ENCODE results near the gene LUZP2. TPM values are rescaled to one million over a fixed set of nuclear protein-coding genes. Genes with fewer than 3 reads are reported as not detected.

Gene LUZP2
- total RNA-seq, 1 experiment from 2014 or later: not detected

- H3K4me1 ChIP-seq (replicated peaks): no peaks in the 10 kb centered on the region
- H3K27ac ChIP-seq: no peak overlapping the region
- H3K36me3 ChIP-seq: no peaks in the 10 kb centered on the region
- no peak for DNase-seq (ENCODE audit: low read depth in 1 of 2, low spot score in 2 of 2)
- H3K9me3 ChIP-seq (replicated peaks): no peaks in the 10 kb centered on the region
- no peak overlapping the region for H3K4me3 ChIP-seq
- no peaks in the 10 kb centered on the region for H3K27me3 ChIP-seq (replicated peaks)
Measured at GRCh38 chr11:25048632-25049031, 551.8 kb downstream of the LUZP2 start.

- Histone ChIP-seq H3K4me3 (no peak overlapping the region), H3K36me3 (no peaks in the 10 kb centered on the region), H3K27ac (no peak overlapping the region), H3K27me3 (replicated peaks) (no peaks in the 10 kb centered on the region), H3K4me1 (replicated peaks) (no peaks in the 10 kb centered on the region), H3K9me3 (replicated peaks) (no peaks in the 10 kb centered on the region)
- no peak for DNase-seq (ENCODE audit: low read depth in 1 of 2, low spot score in 2 of 2)
Measured at GRCh38 chr11:25052844-25053243, 556.0 kb downstream of the LUZP2 start.

- DNase-seq (ENCODE audit: low read depth in 1 of 2, low spot score in 2 of 2): no peak
- Histone ChIP-seq H3K4me1 (replicated peaks) (no peaks in the 10 kb centered on the region), H3K27ac (no peak overlapping the region), H3K27me3 (replicated peaks) (no peaks in the 10 kb centered on the region), H3K9me3 (replicated peaks) (no peaks in the 10 kb centered on the region), H3K4me3 (no peak overlapping the region), H3K36me3 (no peaks in the 10 kb centered on the region)
Measured at GRCh38 chr11:25057861-25058260, 561.0 kb downstream of the LUZP2 start.

- Histone ChIP-seq H3K36me3 (no peaks in the 10 kb centered on the region), H3K9me3 (replicated peaks) (0 out of 2 replicates have a peak, but pooled peaks cover 2% of the 10 kb centered on the region), H3K27ac (no peak overlapping the region), H3K4me1 (replicated peaks) (no peaks in the 10 kb centered on the region), H3K27me3 (replicated peaks) (no peaks in the 10 kb centered on the region), H3K4me3 (no peak overlapping the region)
- DNase-seq (ENCODE audit: low read depth in 1 of 2, low spot score in 2 of 2): no peak
Measured at GRCh38 chr11:25065746-25066145, 568.9 kb downstream of the LUZP2 start.

- H3K27me3 ChIP-seq (replicated peaks): no peaks in the 10 kb centered on the region
- no peak overlapping the region for H3K27ac ChIP-seq
- no peak for DNase-seq (ENCODE audit: low read depth in 1 of 2, low spot score in 2 of 2)
- no peaks in the 10 kb centered on the region for H3K36me3 ChIP-seq
- H3K9me3 ChIP-seq (replicated peaks): 0 out of 2 replicates have a peak, but pooled peaks cover 2% of the 10 kb centered on the region
- no peak overlapping the region for H3K4me3 ChIP-seq
- H3K4me1 ChIP-seq (replicated peaks): no peaks in the 10 kb centered on the region
Measured at GRCh38 chr11:25066706-25067105, 569.9 kb downstream of the LUZP2 start.

- H3K9me3 ChIP-seq (replicated peaks): 0 out of 2 replicates have a peak, but pooled peaks cover 2% of the 10 kb centered on the region
- H3K27ac ChIP-seq: no peak overlapping the region
- no peak overlapping the region for H3K4me3 ChIP-seq
- no peaks in the 10 kb centered on the region for H3K36me3 ChIP-seq
- H3K27me3 ChIP-seq (replicated peaks): no peaks in the 10 kb centered on the region
- H3K4me1 ChIP-seq (replicated peaks): no peaks in the 10 kb centered on the region
- DNase-seq (ENCODE audit: low read depth in 1 of 2, low spot score in 2 of 2): no peak
Measured at GRCh38 chr11:25068451-25068850, 571.6 kb downstream of the LUZP2 start.

GRCh38 chr11:25094085-25094802 is 597.4 kb downstream of the LUZP2 start:
- Histone ChIP-seq H3K27ac (no peak overlapping the region), H3K9me3 (replicated peaks) (no peaks in the 10 kb centered on the region), H3K4me3 (no peak overlapping the region), H3K27me3 (replicated peaks) (no peaks in the 10 kb centered on the region), H3K36me3 (no peaks in the 10 kb centered on the region), H3K4me1 (replicated peaks) (no peaks in the 10 kb centered on the region)
- no peak for DNase-seq (ENCODE audit: low read depth in 1 of 2, low spot score in 2 of 2)

- no peak overlapping the region for H3K4me3 ChIP-seq
- 0 out of 2 replicates have a peak, but pooled peaks cover 7% of the 10 kb centered on the region for H3K9me3 ChIP-seq (replicated peaks)
- no peaks in the 10 kb centered on the region for H3K4me1 ChIP-seq (replicated peaks)
- no peaks in the 10 kb centered on the region for H3K36me3 ChIP-seq
- no peaks in the 10 kb centered on the region for H3K27me3 ChIP-seq (replicated peaks)
- DNase-seq (ENCODE audit: low read depth in 1 of 2, low spot score in 2 of 2): no peak
- no peak overlapping the region for H3K27ac ChIP-seq
Measured at GRCh38 chr11:25119416-25119815, 622.6 kb downstream of the LUZP2 start.
